Measurements from ENCODE around the gene EMC10.
A peak's percentile ranks its signal among the peaks of the same experiment; 100 is the strongest.

Gene EMC10

GRCh38 chr19:50497022-50497405, 20.7 kb downstream of the EMC10 start:
- no peak for DNase-seq (ENCODE audit: low read depth)

DNA sequence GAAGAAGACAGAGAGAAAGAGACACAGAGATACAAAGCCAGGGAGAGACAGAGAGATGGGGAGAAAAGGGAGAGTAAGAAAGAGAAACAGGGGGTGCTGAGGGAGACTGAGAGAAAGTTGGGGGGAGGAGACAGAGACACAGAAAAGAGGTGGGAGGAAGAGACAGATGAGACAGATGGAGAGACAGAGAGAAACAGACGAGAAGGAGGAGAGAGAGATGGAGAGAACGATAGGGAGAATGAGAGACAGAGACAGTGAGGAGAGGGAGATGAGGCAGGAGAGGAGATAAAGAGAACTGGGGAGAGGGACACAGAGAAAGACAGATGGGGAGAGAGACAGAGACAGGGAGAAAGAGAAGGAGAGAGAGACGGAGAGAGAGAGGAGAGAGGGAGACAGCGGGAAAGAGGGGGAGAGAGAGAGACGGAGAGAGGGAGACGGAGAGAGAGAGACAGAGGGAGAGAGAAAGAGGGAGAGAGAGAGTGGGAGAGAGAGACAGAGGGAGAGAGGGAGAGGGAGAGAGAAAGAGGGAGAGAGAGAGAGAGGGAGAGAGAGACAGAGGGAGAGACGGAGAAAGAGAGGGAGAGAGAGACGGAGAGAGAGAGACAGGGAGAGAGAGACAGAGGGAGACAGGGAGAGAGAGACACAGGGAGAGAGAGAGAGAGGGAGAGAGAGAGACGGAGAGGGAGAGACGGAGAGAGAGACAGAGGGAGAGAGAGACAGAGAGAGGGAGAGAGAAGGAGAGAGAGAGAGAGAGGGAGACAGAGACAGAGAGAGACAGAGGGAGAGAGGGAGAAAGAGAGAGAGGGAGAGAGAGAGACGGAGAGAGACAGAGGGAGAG, 22.1 kb downstream of the EMC10 start:
- no peak for DNase-seq (ENCODE audit: low read depth)

- DNase-seq (ENCODE audit: low read depth): no peak
Measured at GRCh38 chr19:50500060-50500752, 23.9 kb downstream of the EMC10 start.

DNA sequence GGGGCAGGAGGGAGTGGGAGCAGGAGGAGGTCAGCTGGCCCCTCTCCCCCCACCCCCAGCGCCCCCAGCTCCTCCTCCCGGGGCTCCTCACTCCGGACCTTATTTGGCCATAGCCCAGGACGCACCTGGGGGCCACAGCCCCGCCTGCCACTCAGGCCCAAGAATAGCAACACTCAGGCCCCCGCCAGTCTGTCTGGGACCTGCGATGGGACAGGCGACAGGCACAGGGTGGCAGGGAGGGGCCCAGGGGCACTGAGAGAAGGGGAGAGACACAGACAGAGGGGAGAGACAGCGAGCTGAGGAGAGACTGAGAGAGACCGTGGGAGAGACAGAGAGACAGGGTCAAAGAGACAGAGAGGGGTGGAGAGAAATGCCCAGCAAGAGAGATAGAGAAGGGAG, 24.4 kb downstream of the EMC10 start:
- no peak for DNase-seq (ENCODE audit: low read depth)

GRCh38 chr19:50501186-50501567, 24.9 kb downstream of the EMC10 start:
- no peak for DNase-seq (ENCODE audit: low read depth)

- DNase-seq (ENCODE audit: low read depth): no peak
Measured at GRCh38 chr19:50501568-50502475, 25.5 kb downstream of the EMC10 start.

GRCh38 chr19:50505856-50506611, 29.7 kb downstream of the EMC10 start:
- DNase-seq (ENCODE audit: low read depth): no peak

DNA sequence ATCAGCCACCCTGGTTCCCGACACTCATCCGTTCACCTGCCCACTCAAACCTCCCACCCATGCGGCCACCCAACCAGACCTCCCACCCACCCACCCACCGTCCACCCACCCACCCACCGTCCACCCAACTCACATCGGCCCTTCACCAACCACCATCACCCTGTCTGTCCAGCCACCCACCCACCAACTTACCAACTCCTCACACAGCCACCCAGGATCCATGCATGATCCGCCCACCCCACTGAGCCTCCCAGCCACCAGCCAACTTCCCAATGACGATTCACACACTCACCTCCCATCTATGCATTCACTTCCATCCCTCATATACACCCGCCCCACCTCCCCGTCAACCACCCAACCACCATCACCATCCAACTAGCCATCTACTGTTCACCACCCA, 30.4 kb downstream of the EMC10 start:
- no peak for DNase-seq (ENCODE audit: low read depth)

DNA sequence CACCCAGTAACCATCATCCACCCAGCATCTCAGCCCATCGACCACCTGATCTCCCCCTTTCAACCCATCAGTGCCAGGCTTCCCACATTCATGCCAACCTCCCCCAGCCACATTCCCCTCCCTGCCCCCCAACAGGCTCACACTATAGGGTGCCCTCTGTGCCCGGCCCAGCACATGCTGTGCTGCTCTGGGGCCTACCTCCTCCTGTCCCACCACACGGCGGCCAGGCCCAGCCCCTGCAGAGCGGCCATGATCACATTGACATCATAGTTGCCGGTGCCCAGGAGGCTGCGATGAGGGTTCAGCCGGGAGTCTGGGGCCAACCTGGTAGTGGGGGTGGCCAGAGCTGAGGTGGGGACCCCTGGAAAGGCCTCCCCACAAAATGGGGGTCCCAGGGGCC, 31.1 kb downstream of the EMC10 start:
- DNase-seq (ENCODE audit: low read depth): no peak

- no peak for DNase-seq (ENCODE audit: low read depth)
Measured at GRCh38 chr19:50508843-50509190, 32.5 kb downstream of the EMC10 start.

DNA sequence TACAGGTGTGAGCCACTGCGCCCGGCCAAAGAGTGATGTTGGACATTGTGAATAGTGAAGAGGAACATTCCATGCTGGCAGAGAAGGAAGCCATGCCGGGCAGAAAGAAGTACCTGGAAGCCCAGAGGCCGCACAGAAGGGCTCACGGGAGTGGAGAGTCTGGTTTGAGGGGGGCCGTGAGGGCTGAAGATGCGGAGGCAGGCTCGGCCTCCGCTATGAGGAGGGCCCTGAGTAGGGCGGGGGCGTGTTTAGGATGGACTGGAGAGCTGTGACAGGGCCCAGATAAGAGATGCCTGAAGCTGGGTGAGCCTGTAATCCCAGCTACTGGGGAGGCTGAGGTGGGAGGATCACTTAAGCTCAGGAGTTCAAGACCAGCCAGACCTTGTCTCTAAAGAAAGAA, 33.1 kb downstream of the EMC10 start:
- DNase-seq (ENCODE audit: low read depth): no peak

GRCh38 chr19:50510121-50510670, 33.9 kb downstream of the EMC10 start:
- no peak for DNase-seq (ENCODE audit: low read depth)

- DNase-seq (ENCODE audit: low read depth): no peak
Measured at GRCh38 chr19:50510700-50511068, 34.4 kb downstream of the EMC10 start.

GRCh38 chr19:50511069-50511822, 34.9 kb downstream of the EMC10 start, which contains the start of gene JOSD2:
TSS of gene JOSD2 (minus strand) at chr19:50511191. CDS start at chr19:50510431, 760 bp downstream.
- DNase-seq (ENCODE audit: low read depth): peak; percentile 94

GRCh38 chr19:50512112-50512998, 36.0 kb downstream of the EMC10 start:
- no peak for DNase-seq (ENCODE audit: low read depth)

DNA sequence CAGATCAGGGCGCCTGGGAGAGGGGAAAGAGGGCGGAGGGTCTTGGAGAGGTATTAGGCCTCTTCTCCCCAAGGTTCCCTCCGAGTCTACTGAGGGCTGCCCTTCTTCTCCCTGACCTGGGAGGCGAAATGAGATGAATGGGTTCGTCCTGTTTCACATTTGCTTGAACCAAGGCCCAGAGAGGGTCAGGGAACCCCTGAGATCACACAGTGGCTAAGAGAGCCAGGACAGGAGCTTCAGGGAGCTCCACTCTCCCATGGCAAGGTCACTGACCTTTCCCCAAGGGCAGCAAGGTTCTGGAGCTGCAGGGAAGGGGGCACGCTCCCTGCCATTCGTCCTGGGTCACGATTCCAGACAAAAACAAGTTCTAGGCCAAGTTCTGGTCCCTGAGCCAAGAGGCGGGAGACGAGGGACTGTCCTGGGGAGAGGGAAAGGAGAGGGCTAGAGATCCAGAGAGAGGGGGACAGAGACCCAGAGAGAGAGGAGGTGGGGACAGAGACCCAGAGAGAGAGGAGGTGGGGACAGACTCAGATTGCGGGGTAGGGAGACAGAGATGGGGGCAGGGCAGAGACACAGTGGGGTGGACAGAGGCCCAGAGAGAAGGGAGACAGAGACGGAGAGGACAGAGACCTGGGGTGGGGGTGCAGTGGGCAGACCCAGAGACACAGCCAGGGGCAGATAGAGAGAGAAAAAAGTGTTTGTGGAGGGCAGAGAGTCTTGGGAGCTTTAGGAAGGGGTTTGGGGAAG, 36.9 kb downstream of the EMC10 start:
- no peak for DNase-seq (ENCODE audit: low read depth)

- no peak for DNase-seq (ENCODE audit: low read depth)
Measured at GRCh38 chr19:50513746-50514345, 37.5 kb downstream of the EMC10 start, which contains the start of gene ASPDH. TSS of gene ASPDH (minus strand) at chr19:50513913. CDS start at chr19:50513823, 90 bp downstream.

DNA sequence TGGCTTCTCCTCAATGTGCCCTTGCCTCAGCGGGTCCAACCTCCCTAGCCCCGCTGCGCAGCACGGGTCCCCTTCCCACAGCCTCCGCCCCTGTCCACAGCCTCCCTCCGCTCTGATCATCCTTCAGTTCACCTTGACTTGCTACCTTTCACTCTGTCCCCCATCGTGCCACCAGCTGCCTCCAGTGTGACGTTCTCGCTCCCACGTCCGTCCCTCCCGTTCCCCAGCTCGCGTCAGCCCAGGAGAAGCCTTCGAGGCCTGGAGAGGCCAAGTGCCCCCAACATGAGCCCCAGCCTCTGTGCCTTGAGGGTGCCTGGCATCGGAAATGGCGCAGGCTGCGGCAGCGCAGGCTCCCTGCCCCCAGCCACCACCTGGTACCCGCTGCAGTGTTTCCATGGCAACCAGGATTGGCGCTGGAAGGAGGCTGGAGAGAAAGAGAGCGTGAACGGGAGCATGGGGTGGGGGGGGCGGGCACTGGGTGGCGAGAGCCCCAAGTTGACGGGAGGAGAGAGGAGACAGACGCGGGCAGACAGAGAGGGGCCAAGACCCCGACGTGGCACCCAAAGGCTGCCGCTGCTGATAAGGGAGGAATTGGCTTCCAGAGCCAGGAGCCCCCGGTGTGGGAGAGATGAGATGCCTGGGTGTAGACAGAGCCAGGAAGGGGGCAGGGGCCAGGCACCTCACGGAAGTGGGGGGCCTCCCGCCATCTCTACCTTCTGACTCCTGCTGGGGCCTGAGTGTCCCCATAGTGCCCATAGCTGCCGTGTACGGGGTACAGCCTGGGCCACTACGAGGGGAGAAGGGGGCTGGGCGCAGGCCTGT, 38.2 kb downstream of the EMC10 start:
- no peak for DNase-seq (ENCODE audit: low read depth)

Data from GM04503 (cell line).